Measurements from ENCODE around the gene HOXA13.

The HOXA13 gene

GRCh38 chr7:27181795-27182275 is 18.1 kb downstream of the HOXA13 start:
- H3K4me3 ChIP-seq (ENCODE audit: low read depth in 1 of 2, low read length in 2 of 2): no peak overlapping the region
- H3K27ac ChIP-seq (ENCODE audit: low read length): no peak overlapping the region
- peaks cover 92% of the 10 kb centered on the region for H3K27me3 ChIP-seq (ENCODE audit: low read depth, low read length)
- peaks cover 0 to 5% of the 10 kb centered on the region in 2 donors for H3K9me3 ChIP-seq (ENCODE audit: control insufficient read depth in 1 of 2, low read length in 2 of 2)
- H3K4me1 ChIP-seq (ENCODE audit: control insufficient read depth in 1 of 2, insufficient read depth in 2 of 2, low read length in 2 of 2): peaks cover 4 to 36% of the 10 kb centered on the region in 2 donors
- H3K36me3 ChIP-seq (ENCODE audit: control insufficient read depth in 1 of 2, insufficient read depth in 2 of 2, low read length in 2 of 2): no peaks in the 10 kb centered on the region

- H3K4me1 ChIP-seq (ENCODE audit: control insufficient read depth in 1 of 2, insufficient read depth in 2 of 2, low read length in 2 of 2): peaks cover 4 to 36% of the 10 kb centered on the region in 2 donors
- no peak overlapping the region for H3K27ac ChIP-seq (ENCODE audit: low read length)
- no peak overlapping the region for H3K4me3 ChIP-seq (ENCODE audit: low read depth in 1 of 2, low read length in 2 of 2)
- no peaks in the 10 kb centered on the region for H3K9me3 ChIP-seq (ENCODE audit: control insufficient read depth in 1 of 2, low read length in 2 of 2)
- H3K36me3 ChIP-seq (ENCODE audit: control insufficient read depth in 1 of 2, insufficient read depth in 2 of 2, low read length in 2 of 2): no peaks in the 10 kb centered on the region
- H3K27me3 ChIP-seq (ENCODE audit: low read depth, low read length): peaks cover 92% of the 10 kb centered on the region
Observed at GRCh38 chr7:27180431-27181420, 19.2 kb downstream of the HOXA13 start.

DNA sequence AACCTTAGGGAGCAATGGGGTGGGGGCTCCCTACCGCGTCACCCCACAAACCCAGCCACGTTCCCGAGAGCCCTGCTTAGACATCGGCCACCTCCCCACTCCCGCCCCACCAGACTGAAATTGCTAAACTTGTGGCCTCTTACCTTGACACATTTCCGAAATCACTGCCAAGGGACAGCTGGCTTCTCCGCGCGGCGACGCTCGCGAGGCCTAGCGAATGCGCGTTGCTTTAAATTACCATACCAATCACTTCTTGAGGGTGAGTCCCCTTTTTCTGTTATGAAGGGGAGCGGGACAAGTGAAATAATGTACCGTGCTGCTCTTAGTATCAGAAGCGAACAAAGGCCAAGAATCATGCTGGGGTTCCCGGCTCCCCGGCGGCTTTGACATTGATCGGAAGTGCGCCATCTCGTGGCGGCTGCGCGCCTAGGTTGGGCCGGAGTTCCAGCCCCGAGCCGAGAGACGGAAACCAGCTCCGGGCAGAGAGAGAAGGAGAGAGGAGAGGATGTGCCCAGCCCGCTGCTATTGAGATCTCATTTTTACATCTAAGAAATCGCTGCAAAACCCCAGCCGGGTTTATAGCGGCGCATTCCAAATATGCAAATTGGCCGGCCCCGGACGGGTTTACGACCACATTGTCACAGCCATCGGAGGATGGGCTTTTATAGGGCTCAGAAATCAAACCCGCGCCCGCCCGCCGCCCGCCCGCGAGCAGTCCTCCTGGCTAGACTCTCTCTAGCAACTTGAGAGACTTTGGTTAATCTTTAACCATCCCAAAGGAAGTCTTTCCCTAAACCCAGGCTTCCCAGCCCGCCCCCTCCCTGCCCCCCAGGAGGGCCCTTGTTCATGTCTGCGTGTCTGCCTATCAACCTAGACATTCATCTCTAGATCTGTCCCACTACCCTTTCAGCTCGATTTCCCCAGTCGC is 20.1 kb downstream of the HOXA13 start:
- no peak overlapping the region for H3K27ac ChIP-seq (ENCODE audit: low read length)
- H3K4me3 ChIP-seq (ENCODE audit: low read depth in 1 of 2, low read length in 2 of 2): peak overlapping the region; percentile 7 to 33
- H3K36me3 ChIP-seq (ENCODE audit: control insufficient read depth in 1 of 2, insufficient read depth in 2 of 2, low read length in 2 of 2): no peaks in the 10 kb centered on the region
- no peaks in the 10 kb centered on the region for H3K9me3 ChIP-seq (ENCODE audit: control insufficient read depth in 1 of 2, low read length in 2 of 2)
- peaks cover 4 to 33% of the 10 kb centered on the region in 2 donors for H3K4me1 ChIP-seq (ENCODE audit: control insufficient read depth in 1 of 2, insufficient read depth in 2 of 2, low read length in 2 of 2)
- H3K27me3 ChIP-seq (ENCODE audit: low read depth, low read length): peaks cover 92% of the 10 kb centered on the region

GRCh38 chr7:27179030-27179429 is 20.9 kb downstream of the HOXA13 start:
- Histone ChIP-seq H3K9me3 (ENCODE audit: control insufficient read depth in 1 of 2, low read length in 2 of 2) (no peaks in the 10 kb centered on the region), H3K27me3 (ENCODE audit: low read depth, low read length) (peaks cover 95% of the 10 kb centered on the region), H3K27ac (ENCODE audit: low read length) (no peak overlapping the region), H3K4me3 (ENCODE audit: low read depth in 1 of 2, low read length in 2 of 2) (no peak overlapping the region), H3K4me1 (ENCODE audit: control insufficient read depth in 1 of 2, insufficient read depth in 2 of 2, low read length in 2 of 2) (peaks cover 4 to 33% of the 10 kb centered on the region in 2 donors), H3K36me3 (ENCODE audit: control insufficient read depth in 1 of 2, insufficient read depth in 2 of 2, low read length in 2 of 2) (no peaks in the 10 kb centered on the region)

GRCh38 chr7:27178366-27178765 is 21.5 kb downstream of the HOXA13 start:
- peaks cover 4 to 33% of the 10 kb centered on the region in 2 donors for H3K4me1 ChIP-seq (ENCODE audit: control insufficient read depth in 1 of 2, insufficient read depth in 2 of 2, low read length in 2 of 2)
- no peak overlapping the region for H3K4me3 ChIP-seq (ENCODE audit: low read depth in 1 of 2, low read length in 2 of 2)
- no peaks in the 10 kb centered on the region for H3K36me3 ChIP-seq (ENCODE audit: control insufficient read depth in 1 of 2, insufficient read depth in 2 of 2, low read length in 2 of 2)
- H3K27me3 ChIP-seq (ENCODE audit: low read depth, low read length): peaks cover 93% of the 10 kb centered on the region
- H3K27ac ChIP-seq (ENCODE audit: low read length): no peak overlapping the region
- no peaks in the 10 kb centered on the region for H3K9me3 ChIP-seq (ENCODE audit: control insufficient read depth in 1 of 2, low read length in 2 of 2)

DNA sequence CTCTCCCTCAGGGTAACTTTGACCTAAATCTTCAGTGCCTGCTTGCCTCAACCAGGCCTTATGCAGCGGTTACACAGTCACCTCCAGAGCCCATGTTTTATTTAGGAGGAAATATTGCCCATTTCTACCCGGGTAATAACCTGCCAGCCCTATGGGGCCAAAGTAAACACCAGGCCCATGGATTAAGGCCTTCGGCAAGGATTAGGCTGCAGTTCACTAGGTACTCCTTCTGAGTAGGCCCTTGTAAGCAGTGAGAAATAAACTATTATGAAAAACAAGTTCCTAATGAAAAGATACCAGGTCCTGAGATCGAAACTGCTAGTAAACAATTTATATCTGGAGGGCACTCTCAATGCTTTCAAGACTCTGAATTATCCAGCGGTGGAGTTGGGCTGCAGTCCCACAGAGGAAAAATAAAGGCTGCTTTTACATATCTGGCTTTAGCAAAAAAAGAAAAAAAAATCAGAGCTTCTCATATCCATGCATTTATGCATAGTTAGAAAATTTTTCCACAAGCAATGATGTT is 22.0 kb downstream of the HOXA13 start:
- no peaks in the 10 kb centered on the region for H3K9me3 ChIP-seq (ENCODE audit: control insufficient read depth in 1 of 2, low read length in 2 of 2)
- H3K36me3 ChIP-seq (ENCODE audit: control insufficient read depth in 1 of 2, insufficient read depth in 2 of 2, low read length in 2 of 2): no peaks in the 10 kb centered on the region
- peaks cover 4 to 33% of the 10 kb centered on the region in 2 donors for H3K4me1 ChIP-seq (ENCODE audit: control insufficient read depth in 1 of 2, insufficient read depth in 2 of 2, low read length in 2 of 2)
- H3K4me3 ChIP-seq (ENCODE audit: low read depth in 1 of 2, low read length in 2 of 2): no peak overlapping the region
- peaks cover 93% of the 10 kb centered on the region for H3K27me3 ChIP-seq (ENCODE audit: low read depth, low read length)
- no peak overlapping the region for H3K27ac ChIP-seq (ENCODE audit: low read length)

- Histone ChIP-seq H3K4me3 (ENCODE audit: low read depth in 1 of 2, low read length in 2 of 2) (no peak overlapping the region), H3K27ac (ENCODE audit: low read length) (no peak overlapping the region), H3K27me3 (ENCODE audit: low read depth, low read length) (peaks cover 93% of the 10 kb centered on the region), H3K4me1 (ENCODE audit: control insufficient read depth in 1 of 2, insufficient read depth in 2 of 2, low read length in 2 of 2) (peaks cover 4 to 35% of the 10 kb centered on the region in 2 donors), H3K9me3 (ENCODE audit: control insufficient read depth in 1 of 2, low read length in 2 of 2) (no peaks in the 10 kb centered on the region), H3K36me3 (ENCODE audit: control insufficient read depth in 1 of 2, insufficient read depth in 2 of 2, low read length in 2 of 2) (no peaks in the 10 kb centered on the region)
Observed at GRCh38 chr7:27176962-27177794, 22.7 kb downstream of the HOXA13 start.

GRCh38 chr7:27176524-27176845 is 23.4 kb downstream of the HOXA13 start:
- Histone ChIP-seq H3K9me3 (ENCODE audit: control insufficient read depth in 1 of 2, low read length in 2 of 2) (no peaks in the 10 kb centered on the region), H3K27me3 (ENCODE audit: low read depth, low read length) (peaks cover 94% of the 10 kb centered on the region), H3K4me1 (ENCODE audit: control insufficient read depth in 1 of 2, insufficient read depth in 2 of 2, low read length in 2 of 2) (peaks cover 4 to 35% of the 10 kb centered on the region in 2 donors), H3K4me3 (ENCODE audit: low read depth in 1 of 2, low read length in 2 of 2) (no peak overlapping the region), H3K27ac (ENCODE audit: low read length) (no peak overlapping the region), H3K36me3 (ENCODE audit: control insufficient read depth in 1 of 2, insufficient read depth in 2 of 2, low read length in 2 of 2) (no peaks in the 10 kb centered on the region)

GRCh38 chr7:27175626-27176523 is 24.0 kb downstream of the HOXA13 start:
- no peak overlapping the region for H3K27ac ChIP-seq (ENCODE audit: low read length)
- H3K36me3 ChIP-seq (ENCODE audit: control insufficient read depth in 1 of 2, insufficient read depth in 2 of 2, low read length in 2 of 2): no peaks in the 10 kb centered on the region
- no peak overlapping the region for H3K4me3 ChIP-seq (ENCODE audit: low read depth in 1 of 2, low read length in 2 of 2)
- H3K27me3 ChIP-seq (ENCODE audit: low read depth, low read length): peaks cover 96% of the 10 kb centered on the region
- H3K9me3 ChIP-seq (ENCODE audit: control insufficient read depth in 1 of 2, low read length in 2 of 2): no peaks in the 10 kb centered on the region
- peaks cover 4 to 35% of the 10 kb centered on the region in 2 donors for H3K4me1 ChIP-seq (ENCODE audit: control insufficient read depth in 1 of 2, insufficient read depth in 2 of 2, low read length in 2 of 2)

Data from muscle layer of duodenum (tissue), 2 donors.